HepG2 (cell line): Measurements from ENCODE around the gene KCTD15. TPM values are rescaled to one million over a fixed set of nuclear protein-coding genes. Genes with fewer than 3 reads are reported as not detected.

Source experiments
- ATAC-seq: fragments of 200-7000 bp; cut with Tn5 transposase; 3 replicates; pipeline ENCODE4 v1.9.1; 2020; ENCODE audit warnings: mild to moderate bottlenecking, moderate library complexity
- BruUV-seq: library from RNA; stranded (reverse); fragments of 400-500 nt; replicated peaks from 2 replicates; lab custom pipeline; 2021; lab: Mats Ljungman, UMichigan
- CTCF ChIA-PET: fragments of 300-600 bp; formaldehyde crosslinking; extraction: SDS; loops from one replicate; lab custom pipeline; 2021; ENCODE audit warnings: low total read pairs, inconsistent platforms, low intra/inter-chr PET ratio; lab: Yijun Ruan, JAX
- POLR2A ChIA-PET: fragments of 350-600 bp; sonication (Branson Sonifier 250); formaldehyde crosslinking; loops from one replicate; lab custom pipeline; 2020; ENCODE audit warnings: antibody characterized with exemption, inconsistent platforms; lab: Yijun Ruan, JAX
- DNase-seq: peaks from one replicate; pipeline ENCODE4 v3.0.0-alpha.2; 2015; ENCODE audit warnings: low spot score
- FAIRE-seq: peaks from 3 replicates; lab custom pipeline; 2011; peaks lifted over from hg19 to GRCh38; lab: Jason Lieb, UNC
- H2AFZ ChIP-seq: one replicate; pipeline ENCODE4 v1.6.1; 2011; ENCODE audit warnings: low read length, inconsistent platforms
- H3K27ac ChIP-seq: fragments of 300-600 bp; 3 replicates; pipeline ENCODE4 v1.8.0; 2011; ENCODE audit warnings: mixed run types, mild to moderate bottlenecking, mixed read lengths, low read length, inconsistent platforms; ENCODE audit not compliant: insufficient read depth; ENCODE audit errors: extremely low read length
- H3K27me3 ChIP-seq, 2 experiments: fragments of 200-600 bp in 1 of 2; 2 replicates in 1 of 2; 3 replicates in 1 of 2; pipeline versions ENCODE4 v1.6.0 to v1.8.0; 2011; ENCODE audit warnings: low read length in 2 of 2, mild to moderate bottlenecking in 2 of 2, moderate library complexity in 2 of 2, inconsistent platforms in 1 of 2; ENCODE audit not compliant: insufficient read depth in 2 of 2, control insufficient read depth in 1 of 2
- H3K36me3 ChIP-seq, 2 experiments: fragments of 200-600 bp in 1 of 2; replicated peaks in 1 of 2; 2 replicates in 1 of 2; 3 replicates in 1 of 2; pipeline versions ENCODE4 v1.5.1 to v1.8.0; 2011; ENCODE audit warnings: low read length in 2 of 2, inconsistent platforms in 1 of 2; ENCODE audit not compliant: insufficient read depth in 2 of 2, control insufficient read depth in 1 of 2
- H3K4me1 ChIP-seq: 2 replicates; pipeline ENCODE4 v1.5.1; 2012; ENCODE audit warnings: low read length, inconsistent platforms; ENCODE audit not compliant: insufficient read depth
- H3K4me2 ChIP-seq: 2 replicates; pipeline ENCODE4 v1.6.0; 2011; ENCODE audit warnings: low read depth, low read length, inconsistent platforms
- H3K4me3 ChIP-seq, 3 experiments: fragments of 200-600 bp in 1 of 3; sonication (generic), shearing (Covaris generic) in 1 of 3; replicated peaks in 1 of 3; 2 replicates each; pipeline ENCODE4 v1.5.1; 2011 to 2016; ENCODE audit warnings: low read length in 3 of 3, inconsistent platforms in 2 of 3, low read depth in 2 of 3, mild to moderate bottlenecking in 2 of 3, control low read depth in 1 of 3, mixed read lengths in 1 of 3; ENCODE audit not compliant: insufficient read depth in 1 of 3
- H3K79me2 ChIP-seq: one replicate; pipeline ENCODE4 v1.6.1; 2011; ENCODE audit warnings: low read length, inconsistent platforms; ENCODE audit not compliant: insufficient read depth
- H3K9ac ChIP-seq: 2 replicates; pipeline ENCODE4 v1.6.0; 2011; ENCODE audit warnings: mild to moderate bottlenecking, low read depth, low read length, inconsistent platforms; ENCODE audit not compliant: insufficient read depth
- H3K9me3 ChIP-seq: 2 replicates; pipeline ENCODE4 v1.5.1; 2012; ENCODE audit warnings: mild to moderate bottlenecking, low read length
- H4K20me1 ChIP-seq: 2 replicates; pipeline ENCODE4 v1.6.0; 2011; ENCODE audit warnings: inconsistent platforms, mild to moderate bottlenecking, low read length, moderate library complexity; ENCODE audit not compliant: insufficient read depth
- DNMT3B ChIP-seq: conservative IDR thresholded peaks from 2 replicates; pipeline ENCODE4 v1.6.1; 2016; ENCODE audit warnings: missing biosample characterization, control low read depth
- HNF4A ChIP-seq: sonication (generic); formaldehyde crosslinking; IDR thresholded peaks from 2 replicates; pipeline ENCODE4 v1.4.0; 2020; ENCODE audit warnings: missing genetic modification reagents
- KMT2A ChIP-seq: sonication (generic); formaldehyde crosslinking; IDR thresholded peaks from 2 replicates; pipeline ENCODE4 v1.4.0; 2020; ENCODE audit warnings: missing genetic modification reagents
- PITX1 ChIP-seq: sonication (generic); formaldehyde crosslinking; IDR thresholded peaks from 2 replicates; pipeline ENCODE4 v1.5.1; 2020; ENCODE audit warnings: mild to moderate bottlenecking, missing genetic modification reagents
- PTBP1 ChIP-seq: fragments of 200-400 bp; formaldehyde crosslinking; IDR thresholded peaks from 2 replicates; pipeline ENCODE4 v1.6.1; 2018; ENCODE audit warnings: low read length, low read depth; ENCODE audit not compliant: poor library complexity, severe bottlenecking
- RFX1 ChIP-seq: fragments of 450-650 bp; IDR thresholded peaks from 2 replicates; pipeline ENCODE4 v1.6.1; 2017
- SALL2 ChIP-seq: sonication (generic); formaldehyde crosslinking; IDR thresholded peaks from 2 replicates; pipeline ENCODE4 v1.8.1; 2023; ENCODE audit warnings: mild to moderate bottlenecking, missing genetic modification reagents, inconsistent platforms
- TRIM24 ChIP-seq: sonication (generic); formaldehyde crosslinking; IDR thresholded peaks from 2 replicates; pipeline ENCODE4 v1.8.0; 2022; ENCODE audit warnings: mild to moderate bottlenecking, missing genetic modification reagents
- ZBTB8A ChIP-seq: sonication (generic); formaldehyde crosslinking; IDR thresholded peaks from 2 replicates; pipeline ENCODE4 v1.4.0; 2020; ENCODE audit warnings: mild to moderate bottlenecking, low read depth, missing genetic modification reagents, borderline replicate concordance
- ZNF10 ChIP-seq: sonication (generic); formaldehyde crosslinking; IDR thresholded peaks from 2 replicates; pipeline ENCODE4 v1.4.0; 2020; ENCODE audit warnings: mild to moderate bottlenecking, low read depth, missing genetic modification reagents, borderline replicate concordance
- ZNF354B ChIP-seq: sonication (generic); formaldehyde crosslinking; IDR thresholded peaks from 2 replicates; pipeline ENCODE4 v1.8.0; 2022; ENCODE audit warnings: mild to moderate bottlenecking, missing genetic modification reagents
- ZNF510 ChIP-seq: sonication (generic); formaldehyde crosslinking; IDR thresholded peaks from 2 replicates; pipeline ENCODE4 v1.4.0; 2020; ENCODE audit warnings: low read depth, mild to moderate bottlenecking, missing genetic modification reagents
- ZNF563 ChIP-seq: sonication (generic); formaldehyde crosslinking; IDR thresholded peaks from 2 replicates; pipeline ENCODE4 v1.8.0; 2022; ENCODE audit warnings: mild to moderate bottlenecking, moderate library complexity, missing genetic modification reagents
- WGBS: methylation state at CpG from one replicate; pipeline ENCODE4 v1.1.6; 2017; ENCODE audit warnings: low lambda C conversion rate; 5-methylcytosine and 5-hydroxymethylcytosine counted together
- in situ Hi-C: cut with HindIII; loops from 2 replicates; pipeline ENCODE4 v1.10.0; 2017; ENCODE audit warnings: low pct_unique_long_range_greater_than_20kb; ENCODE audit not compliant: extremely low pct_ligation_motif_present
- intact Hi-C: fragments of 100-400 bp; cut with micrococcal nuclease; formaldehyde crosslinking; loops from one replicate; pipeline ENCODE4 v1.10.0; 2022; ENCODE audit not compliant: unreplicated experiment
- polyA plus RNA-seq, 8 experiments: library from polyadenylated mRNA; depleted of rRNA in 3 of 8; stranded (reverse) in 7 of 8; unstranded in 1 of 8; fragments of >200 nt; fragmentation: Illumina TruSeq in 4 of 8; extraction: Trizol in 4 of 8; gene quantifications; 2 replicates each; pipeline versions ENCODE4 v1.2.1 to v1.2.3, GENCODE V29; 2011 to 2016; ENCODE audit warnings: low read depth in 4 of 8, missing spikeins in 1 of 8, mixed read lengths in 1 of 8; ENCODE audit not compliant: insufficient read depth in 1 of 8
- total RNA-seq, 5 experiments: library from RNA; depleted of rRNA; stranded (reverse); fragments of >200 nt; fragmentation: Illumina TruSeq; extraction: Trizol; gene quantifications; 2 replicates each; pipeline ENCODE4 v1.2.3, GENCODE V29; 2016; ENCODE audit warnings: low read depth in 1 of 5
- TF ChIP-seq, protein P1 (sequence below): sonication (generic); formaldehyde crosslinking; IDR thresholded peaks from 2 replicates; pipeline ENCODE4 v1.5.0; 2020; ENCODE audit warnings: missing genetic modification reagents
- TF ChIP-seq, protein P2 (sequence below): sonication (generic); formaldehyde crosslinking; IDR thresholded peaks from 2 replicates; pipeline ENCODE4 v1.4.0; 2020; ENCODE audit warnings: missing genetic modification reagents, borderline replicate concordance

Gene KCTD15
- total and polyA plus RNA-seq, 2 of the 13 experiments (the other 11 are each of a cell fraction or from before 2014, with no cell fraction given) = 13.2 to 16.7 TPM

DNA sequence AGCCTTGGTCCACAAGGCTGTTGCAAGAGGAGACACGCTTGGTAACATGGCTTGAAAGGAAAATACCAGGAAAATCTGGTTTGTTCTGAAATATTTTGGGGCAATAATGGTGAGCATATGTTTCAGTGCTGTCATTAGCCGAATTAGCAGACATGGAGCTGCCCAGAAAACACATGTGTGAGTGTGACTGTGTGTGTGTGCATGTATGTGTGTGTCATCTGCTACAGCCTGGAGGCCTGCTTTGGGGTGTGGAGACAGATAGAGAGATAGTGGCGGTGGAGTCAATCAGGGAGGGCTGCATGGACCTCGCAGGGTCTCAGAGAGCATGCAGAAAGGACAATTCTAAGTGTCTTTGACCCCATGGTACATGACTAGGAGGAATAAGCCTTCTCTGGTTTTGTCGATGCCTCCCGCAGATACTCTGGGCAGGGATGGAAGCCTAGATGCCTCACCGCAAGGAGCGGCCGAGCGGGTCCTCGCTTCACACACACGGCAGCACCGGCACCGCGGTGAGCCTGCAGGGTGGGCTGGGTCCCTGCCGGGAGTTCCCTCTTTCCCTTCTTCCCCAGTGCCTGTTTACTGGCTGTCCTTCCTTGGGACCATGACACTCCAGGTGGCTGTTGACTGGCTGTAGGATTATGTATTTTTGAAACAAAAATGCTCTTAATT is 3.5 kb downstream of the KCTD15 start:
- no peak for FAIRE-seq
- 99% methylated on average over 15 of the region's 16 CpGs for WGBS
- ChIA-PET POLR2A (no interaction called here), CTCF (no interaction called here)
- Histone ChIP-seq H4K20me1 (no peaks in the 10 kb centered on the region), H3K4me3 (no peak overlapping the region), H2AFZ (no peak overlapping the region), H3K9ac (no peak overlapping the region), H3K4me2 (no peak overlapping the region), H3K4me1 (peaks cover 30% of the 10 kb centered on the region), H3K79me2 (peaks cover 7% of the 10 kb centered on the region), H3K27me3 (no peaks in the 10 kb centered on the region), H3K27ac (no peak overlapping the region), H3K36me3 (peaks cover 6 to 33% of the 10 kb centered on the region in 2 experiments), H3K9me3 (no peaks in the 10 kb centered on the region)
- no TSS peak for BruUV-seq
- no peak for TF ChIP-seq HNF4A (CRISPR knock-in tag)
- TF ChIP-seq DNMT3B (CRISPR knock-in tag) = no peak
- TF ChIP-seq ZBTB8A = no peak
- no peak for TF ChIP-seq RFX1
- no peak for DNase-seq
- ATAC-seq = no peak
- in situ Hi-C loops = no loop called here
- intact Hi-C loops = no loop called here

DNA sequence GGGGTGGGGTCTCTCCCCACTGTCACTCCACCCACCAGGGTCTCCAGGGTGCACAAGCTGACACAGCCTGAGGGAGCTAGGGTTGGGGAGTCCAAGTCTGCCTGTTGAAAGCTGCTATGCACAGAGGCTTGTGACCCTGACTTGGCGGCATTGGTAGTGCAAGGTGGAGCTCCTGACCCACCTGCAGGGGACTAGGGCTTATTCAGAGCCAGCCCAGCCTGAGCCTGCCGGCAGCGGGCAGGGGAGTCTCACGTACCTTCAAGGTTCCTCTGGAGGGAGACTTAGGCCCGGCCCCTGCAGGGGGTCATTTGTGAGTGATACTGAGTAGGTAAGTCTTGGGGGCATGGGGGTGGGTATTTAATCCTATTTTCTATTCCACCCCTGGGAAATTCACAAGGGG is 4.7 kb downstream of the KCTD15 start:
- no peaks in the 10 kb centered on the region for H3K27me3 ChIP-seq
- no TSS peak for BruUV-seq
- H2AFZ ChIP-seq = no peak overlapping the region
- no peaks in the 10 kb centered on the region for H3K9me3 ChIP-seq
- intact Hi-C loops (no loop called here), in situ Hi-C loops (no loop called here)
- H3K9ac ChIP-seq = no peak overlapping the region
- FAIRE-seq (no peak), ATAC-seq (no peak), DNase-seq (no peak)
- H3K4me1 ChIP-seq = peaks cover 33% of the 10 kb centered on the region
- no peaks in the 10 kb centered on the region for H4K20me1 ChIP-seq
- H3K36me3 ChIP-seq = peaks cover 6 to 42% of the 10 kb centered on the region in 2 experiments
- H3K27ac ChIP-seq = no peak overlapping the region
- ChIA-PET CTCF (no interaction called here), POLR2A (no interaction called here)
- H3K4me2 ChIP-seq = no peak overlapping the region
- 100% methylated on average over 1 of the region's 5 CpGs for WGBS
- peaks cover 18% of the 10 kb centered on the region for H3K79me2 ChIP-seq
- H3K4me3 ChIP-seq = no peak overlapping the region
- TF ChIP-seq ZNF354B (CRISPR knock-in tag) = no peak
- TF ChIP-seq ZNF510 (CRISPR knock-in tag) = no peak
- TF ChIP-seq PTBP1 = no peak
- TF ChIP-seq, protein P1, sequence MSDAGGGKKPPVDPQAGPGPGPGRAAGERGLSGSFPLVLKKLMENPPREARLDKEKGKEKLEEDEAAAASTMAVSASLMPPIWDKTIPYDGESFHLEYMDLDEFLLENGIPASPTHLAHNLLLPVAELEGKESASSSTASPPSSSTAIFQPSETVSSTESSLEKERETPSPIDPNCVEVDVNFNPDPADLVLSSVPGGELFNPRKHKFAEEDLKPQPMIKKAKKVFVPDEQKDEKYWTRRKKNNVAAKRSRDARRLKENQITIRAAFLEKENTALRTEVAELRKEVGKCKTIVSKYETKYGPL (CRISPR knock-in tag) = no peak
- no peak for TF ChIP-seq TRIM24 (CRISPR knock-in tag)
- no peak for TF ChIP-seq PITX1
- TF ChIP-seq, protein P2, sequence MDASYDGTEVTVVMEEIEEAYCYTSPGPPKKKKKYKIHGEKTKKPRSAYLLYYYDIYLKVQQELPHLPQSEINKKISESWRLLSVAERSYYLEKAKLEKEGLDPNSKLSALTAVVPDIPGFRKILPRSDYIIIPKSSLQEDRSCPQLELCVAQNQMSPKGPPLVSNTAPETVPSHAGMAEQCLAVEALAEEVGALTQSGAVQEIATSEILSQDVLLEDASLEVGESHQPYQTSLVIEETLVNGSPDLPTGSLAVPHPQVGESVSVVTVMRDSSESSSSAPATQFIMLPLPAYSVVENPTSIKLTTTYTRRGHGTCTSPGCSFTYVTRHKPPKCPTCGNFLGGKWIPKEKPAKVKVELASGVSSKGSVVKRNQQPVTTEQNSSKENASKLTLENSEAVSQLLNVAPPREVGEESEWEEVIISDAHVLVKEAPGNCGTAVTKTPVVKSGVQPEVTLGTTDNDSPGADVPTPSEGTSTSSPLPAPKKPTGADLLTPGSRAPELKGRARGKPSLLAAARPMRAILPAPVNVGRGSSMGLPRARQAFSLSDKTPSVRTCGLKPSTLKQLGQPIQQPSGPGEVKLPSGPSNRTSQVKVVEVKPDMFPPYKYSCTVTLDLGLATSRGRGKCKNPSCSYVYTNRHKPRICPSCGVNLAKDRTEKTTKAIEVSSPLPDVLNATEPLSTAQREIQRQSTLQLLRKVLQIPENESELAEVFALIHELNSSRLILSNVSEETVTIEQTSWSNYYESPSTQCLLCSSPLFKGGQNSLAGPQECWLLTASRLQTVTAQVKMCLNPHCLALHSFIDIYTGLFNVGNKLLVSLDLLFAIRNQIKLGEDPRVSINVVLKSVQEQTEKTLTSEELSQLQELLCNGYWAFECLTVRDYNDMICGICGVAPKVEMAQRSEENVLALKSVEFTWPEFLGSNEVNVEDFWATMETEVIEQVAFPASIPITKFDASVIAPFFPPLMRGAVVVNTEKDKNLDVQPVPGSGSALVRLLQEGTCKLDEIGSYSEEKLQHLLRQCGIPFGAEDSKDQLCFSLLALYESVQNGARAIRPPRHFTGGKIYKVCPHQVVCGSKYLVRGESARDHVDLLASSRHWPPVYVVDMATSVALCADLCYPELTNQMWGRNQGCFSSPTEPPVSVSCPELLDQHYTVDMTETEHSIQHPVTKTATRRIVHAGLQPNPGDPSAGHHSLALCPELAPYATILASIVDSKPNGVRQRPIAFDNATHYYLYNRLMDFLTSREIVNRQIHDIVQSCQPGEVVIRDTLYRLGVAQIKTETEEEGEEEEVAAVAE (CRISPR knock-in tag) = no peak
- TF ChIP-seq SALL2 (CRISPR knock-in tag) = no peak
- no peak for TF ChIP-seq ZNF563
- no peak for TF ChIP-seq ZNF10 (CRISPR knock-in tag)
- TF ChIP-seq KMT2A = no peak
